ENCODE data around the gene ST3GAL3. TPM values are rescaled to one million over a fixed set of nuclear protein-coding genes. Genes with fewer than 3 reads are reported as not detected.

Gene ST3GAL3
- total and polyA plus RNA-seq, 2 donors (not counting 3 experiments of a cell fraction or from before 2014, with no cell fraction given): 14.3 to 35.8 TPM

- no peak overlapping the region for H3K4me2 ChIP-seq (ENCODE audit: insufficient read depth, low read length)
- FAIRE-seq: no peak
- H3K4me1 ChIP-seq (ENCODE audit: control insufficient read depth, extremely low read depth, insufficient read depth, low read length): no peaks in the 10 kb centered on the region
- no peaks in the 10 kb centered on the region for H3K79me2 ChIP-seq (ENCODE audit: control insufficient read depth, insufficient read depth, low read length)
- ChIA-PET CTCF (interaction anchor here (1.1 to 1.3 kb wide), 2 partner anchors 81 to 91 kb away, joined by 3 read pairs; no protein-coding TSS in a partner anchor), POLR2A (no interaction called here)
- no peaks in the 10 kb centered on the region for H3K9me1 ChIP-seq (replicated peaks; ENCODE audit: control insufficient read depth, extremely low read depth, insufficient read depth, low read length)
- no peak overlapping the region for H3K27ac ChIP-seq (ENCODE audit: insufficient read depth, low read depth, low read length)
- no peak for DNase-seq (ENCODE audit: low read depth, low spot score)
- BruUV-seq (replicated peaks): no TSS peak
- H3K4me3 ChIP-seq (replicated peaks in 1 of 3; ENCODE audit: insufficient read depth in 1 of 3, low read depth in 1 of 3, low read length in 3 of 3): no peak overlapping the region
- intact Hi-C loops (cut with micrococcal nuclease) (no loop called here), dilution Hi-C loops (cut with MboI; ENCODE audit: extremely low pct_ligation_motif_present, low sequenced_read_pairs) (no loop called here)
- no peaks in the 10 kb centered on the region for H3K9me3 ChIP-seq (replicated peaks; ENCODE audit: control insufficient read depth, insufficient read depth, low read length)
- peaks cover under 1% of the 10 kb centered on the region for H4K20me1 ChIP-seq (replicated peaks; ENCODE audit: control insufficient read depth, extremely low read depth, insufficient read depth, low read length)
- no peaks in the 10 kb centered on the region for H3K27me3 ChIP-seq (ENCODE audit: control insufficient read depth in 2 of 2, insufficient read depth in 2 of 2, low read length in 2 of 2)
- H3K36me3 ChIP-seq (ENCODE audit: control insufficient read depth in 2 of 2, extremely low read depth in 1 of 2, insufficient read depth in 2 of 2, low read length in 2 of 2): no peaks in the 10 kb centered on the region
- H2AFZ ChIP-seq (ENCODE audit: low read depth, low read length): no peak overlapping the region
- no peak for TF ChIP-seq POLR2A (IDR thresholded peaks at IDR 0.05; ENCODE audit: low read depth, low read length)
- no peak for TF ChIP-seq FOS (IDR thresholded peaks at IDR 0.05; ENCODE audit: borderline replicate concordance, insufficient read depth, low read length)
- no peak for TF ChIP-seq MAX (IDR thresholded peaks at IDR 0.05; ENCODE audit: insufficient read depth, insufficient read length)
- no peak for TF ChIP-seq POLR2AphosphoS5 (IDR thresholded peaks at IDR 0.05; ENCODE audit: insufficient read depth, low read depth, low read length)
- no peak for TF ChIP-seq MYC (IDR thresholded peaks at IDR 0.05; ENCODE audit: low read depth, low read length)
- TF ChIP-seq EZH2 (IDR thresholded peaks at IDR 0.05; ENCODE audit: borderline replicate concordance, low read depth, low read length, severe bottlenecking): no peak
- TF ChIP-seq JUN (IDR thresholded peaks at IDR 0.05; ENCODE audit: borderline replicate concordance, insufficient read depth, insufficient read length, low read depth): no peak
- no peak overlapping the region for H3K9ac ChIP-seq (replicated peaks; ENCODE audit: extremely low read depth, insufficient read depth, low read length)
These were observed 136.3 kb downstream of the ST3GAL3 start for GRCh38 chr1:43843684-43844083.

- no peaks in the 10 kb centered on the region for H3K4me1 ChIP-seq (ENCODE audit: control insufficient read depth, extremely low read depth, insufficient read depth, low read length)
- ChIA-PET CTCF (interaction anchor here (1.1 to 1.3 kb wide), 2 partner anchors 81 to 91 kb away, joined by 3 read pairs; no protein-coding TSS in a partner anchor), POLR2A (no interaction called here)
- H2AFZ ChIP-seq (ENCODE audit: low read depth, low read length): no peak overlapping the region
- no peak for DNase-seq (ENCODE audit: low read depth, low spot score)
- no peaks in the 10 kb centered on the region for H3K27me3 ChIP-seq (ENCODE audit: control insufficient read depth in 2 of 2, insufficient read depth in 2 of 2, low read length in 2 of 2)
- no peaks in the 10 kb centered on the region for H3K9me3 ChIP-seq (replicated peaks; ENCODE audit: control insufficient read depth, insufficient read depth, low read length)
- H4K20me1 ChIP-seq (replicated peaks; ENCODE audit: control insufficient read depth, extremely low read depth, insufficient read depth, low read length): peaks cover 3% of the 10 kb centered on the region
- H3K4me2 ChIP-seq (ENCODE audit: insufficient read depth, low read length): no peak overlapping the region
- BruUV-seq (replicated peaks): no TSS peak
- no peak overlapping the region for H3K9ac ChIP-seq (replicated peaks; ENCODE audit: extremely low read depth, insufficient read depth, low read length)
- no peaks in the 10 kb centered on the region for H3K9me1 ChIP-seq (replicated peaks; ENCODE audit: control insufficient read depth, extremely low read depth, insufficient read depth, low read length)
- no peaks in the 10 kb centered on the region for H3K79me2 ChIP-seq (ENCODE audit: control insufficient read depth, insufficient read depth, low read length)
- no peaks in the 10 kb centered on the region for H3K36me3 ChIP-seq (ENCODE audit: control insufficient read depth in 2 of 2, extremely low read depth in 1 of 2, insufficient read depth in 2 of 2, low read length in 2 of 2)
- intact Hi-C loops (cut with micrococcal nuclease) (no loop called here), dilution Hi-C loops (cut with MboI; ENCODE audit: extremely low pct_ligation_motif_present, low sequenced_read_pairs) (no loop called here)
- no peak for FAIRE-seq
- TF ChIP-seq MAX (IDR thresholded peaks at IDR 0.05; ENCODE audit: insufficient read depth, insufficient read length) (no peak), EZH2 (IDR thresholded peaks at IDR 0.05; ENCODE audit: borderline replicate concordance, low read depth, low read length, severe bottlenecking) (no peak), JUN (IDR thresholded peaks at IDR 0.05; ENCODE audit: borderline replicate concordance, insufficient read depth, insufficient read length, low read depth) (no peak), CTCF (IDR thresholded peaks at IDR 0.05; ENCODE audit: extremely low read depth in 1 of 2, insufficient read depth in 1 of 2, low read depth in 1 of 2, low read length in 2 of 2) (no peak), GATA2 (IDR thresholded peaks at IDR 0.05; ENCODE audit: insufficient read depth, insufficient read length, low read depth, low read length) (no peak), MYC (IDR thresholded peaks at IDR 0.05; ENCODE audit: low read depth, low read length) (no peak), POLR2A (IDR thresholded peaks at IDR 0.05; ENCODE audit: low read depth, low read length) (no peak), POLR2AphosphoS5 (IDR thresholded peaks at IDR 0.05; ENCODE audit: insufficient read depth, low read depth, low read length) (no peak), FOS (IDR thresholded peaks at IDR 0.05; ENCODE audit: borderline replicate concordance, insufficient read depth, low read length) (no peak)
- H3K4me3 ChIP-seq (replicated peaks in 1 of 3; ENCODE audit: insufficient read depth in 1 of 3, low read depth in 1 of 3, low read length in 3 of 3): no peak overlapping the region
- H3K27ac ChIP-seq (ENCODE audit: insufficient read depth, low read depth, low read length): no peak overlapping the region
These were observed 136.8 kb downstream of the ST3GAL3 start for GRCh38 chr1:43844114-43844513.
